SK-MEL-5 (cell line): ENCODE data around the gene IRF8. TPM values are rescaled to one million over a fixed set of nuclear protein-coding genes. Genes with fewer than 3 reads are reported as not detected.
"Not testable (repeated sequence)": the region's sequence is repeated elsewhere in the genome, so short reads cannot be mapped to it uniquely, and the experiment has no call there.

ENCODE experiments used
- DNase-seq: peaks from one replicate; pipeline ENCODE4 v3.0.0-alpha.2; 2016; ENCODE audit warnings: low read depth, low spot score
- in situ Hi-C: cut with HindIII; loops from 2 replicates; pipeline ENCODE4 v1.10.0; 2016; ENCODE audit warnings: low sequenced_read_pairs, high pct_unique_total_duplicates, low pct_unique_long_range_greater_than_20kb
- total RNA-seq: library from RNA; depleted of rRNA; stranded (reverse); fragments of >200 nt; shearing (Covaris generic); gene quantifications from 2 replicates; pipeline ENCODE4 v1.2.3, GENCODE V29; 2014

The IRF8 gene
- total RNA-seq, 1 experiment from 2014 or later: 0.21 TPM

GRCh38 chr16:85940214-85940613 is 41.3 kb downstream of the IRF8 start:
- in situ Hi-C loops: no loop called here
- DNase-seq: no peak

DNA sequence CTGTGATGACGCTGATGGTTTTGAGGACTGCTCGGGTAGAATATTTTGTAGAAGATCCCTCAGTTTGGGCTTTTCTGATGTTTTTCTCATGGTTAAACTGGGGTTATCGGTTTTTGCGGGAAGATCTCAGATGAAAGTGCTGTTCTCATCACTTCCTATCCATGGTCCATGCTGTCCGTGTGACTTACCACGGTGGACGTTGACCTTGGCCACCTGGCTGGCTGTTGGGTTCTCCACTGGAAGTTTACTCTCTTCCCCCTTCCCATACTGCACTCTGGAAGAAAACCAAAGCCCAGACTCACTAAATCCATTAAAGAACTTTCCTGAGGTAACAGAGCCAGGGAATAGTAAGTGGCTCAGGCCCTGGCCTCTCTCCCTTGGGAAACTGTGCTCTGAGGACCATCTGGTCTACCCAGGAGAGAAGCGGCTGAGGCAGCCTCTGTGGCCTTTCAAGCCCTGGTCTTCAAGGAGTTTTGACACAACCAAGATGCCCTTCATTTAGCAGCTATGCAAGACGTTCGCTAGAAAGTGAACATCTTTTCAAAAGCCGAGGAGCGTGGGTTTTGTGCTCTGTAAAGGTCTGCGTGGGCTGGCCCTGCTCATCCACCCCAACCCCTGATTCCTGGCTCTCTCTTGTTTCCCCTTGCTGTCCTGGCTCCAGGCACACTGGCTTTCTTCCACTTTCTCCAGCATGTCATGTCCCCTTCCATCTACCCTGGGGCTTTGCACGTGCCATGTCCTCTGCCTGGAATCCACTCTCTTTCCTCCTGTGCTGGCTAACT is 43.1 kb downstream of the IRF8 start:
- in situ Hi-C loops: no loop called here
- DNase-seq: no peak

DNA sequence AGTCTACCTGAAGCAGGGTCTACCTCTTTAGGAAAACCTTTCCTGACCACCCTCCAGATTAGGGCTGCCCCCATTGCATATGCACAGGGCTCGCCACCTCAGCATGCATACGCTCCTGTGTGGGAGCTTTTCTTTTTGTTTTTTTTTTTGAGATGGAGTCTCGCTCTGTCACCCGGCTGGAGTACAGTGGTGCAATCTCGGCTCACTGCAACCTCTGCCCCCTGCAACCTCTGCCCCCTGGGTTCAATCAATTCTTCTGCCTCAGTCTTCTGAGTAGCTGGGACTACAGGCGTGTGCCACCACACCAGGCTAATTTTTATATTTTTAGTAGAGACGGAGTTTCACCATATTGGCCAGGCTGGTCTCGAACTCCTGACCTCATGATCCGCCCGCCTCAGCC is 43.7 kb downstream of the IRF8 start:
- DNase-seq, in situ Hi-C loops: not testable (repeated sequence)

DNA sequence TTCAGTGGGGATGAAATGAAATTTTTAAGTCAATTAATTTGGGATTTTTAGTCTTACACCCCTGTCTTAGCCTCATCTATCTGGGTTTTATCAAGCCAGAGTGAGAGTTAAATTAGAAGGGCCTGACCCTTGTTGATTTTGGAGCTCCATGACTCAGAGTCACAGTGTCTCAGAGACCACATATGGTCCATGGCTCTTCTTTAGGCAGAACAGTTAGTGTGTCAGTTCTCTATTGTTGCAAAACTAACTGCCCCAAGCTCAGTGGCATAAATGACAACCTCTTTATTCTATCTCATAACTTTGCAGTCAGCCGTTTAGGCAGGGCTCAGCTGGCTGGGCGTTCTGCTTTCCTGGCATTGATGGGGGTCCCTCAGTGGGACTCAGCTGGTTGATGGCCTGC is 44.7 kb downstream of the IRF8 start:
- in situ Hi-C loops: no loop called here
- no peak for DNase-seq

DNA sequence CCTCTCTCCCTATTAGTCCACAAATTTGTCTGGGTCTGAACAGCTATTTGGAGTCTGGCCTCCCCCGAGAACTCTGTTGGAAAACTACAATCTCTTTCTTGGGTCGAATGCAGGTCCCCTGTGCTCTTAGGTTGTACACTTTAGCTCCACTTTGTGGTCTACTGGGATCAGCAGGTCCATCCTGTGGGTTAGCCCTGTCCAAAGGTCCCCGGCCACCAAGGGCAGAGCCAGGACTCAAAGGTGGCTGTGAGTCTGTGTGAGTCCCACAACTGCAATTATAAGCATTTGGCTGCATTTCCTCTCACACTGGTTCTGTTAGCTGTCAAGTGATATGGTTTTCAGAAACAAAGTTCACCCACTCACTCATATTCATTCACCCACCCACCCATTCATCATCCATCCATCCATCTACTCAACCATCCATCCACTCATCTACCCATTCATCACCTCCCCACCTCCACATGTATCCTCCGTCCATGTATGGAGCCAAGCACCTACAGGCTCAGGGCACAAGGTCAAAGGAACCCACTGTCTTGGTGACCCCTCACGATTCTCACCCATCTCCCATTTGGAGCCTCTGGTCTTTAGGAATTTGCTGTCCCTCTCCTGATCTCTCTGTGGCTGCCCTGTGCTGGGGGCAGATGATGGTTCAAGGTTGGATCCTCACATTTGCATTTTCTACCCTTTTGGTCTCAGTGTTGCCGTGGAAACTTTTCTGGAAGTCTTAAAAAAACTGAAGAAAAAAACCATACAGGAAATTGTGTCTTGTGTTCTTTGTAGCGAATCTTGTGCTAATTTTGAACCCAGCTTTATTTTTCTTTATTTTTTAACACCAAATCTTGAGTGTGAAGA is 45.8 kb downstream of the IRF8 start:
- in situ Hi-C loops: no loop called here
- DNase-seq: no peak

GRCh38 chr16:85945424-85945751 is 46.4 kb downstream of the IRF8 start:
- no peak for DNase-seq
- in situ Hi-C loops: no loop called here

GRCh38 chr16:85946541-85947124 is 47.7 kb downstream of the IRF8 start:
- no peak for DNase-seq
- in situ Hi-C loops: no loop called here

DNA sequence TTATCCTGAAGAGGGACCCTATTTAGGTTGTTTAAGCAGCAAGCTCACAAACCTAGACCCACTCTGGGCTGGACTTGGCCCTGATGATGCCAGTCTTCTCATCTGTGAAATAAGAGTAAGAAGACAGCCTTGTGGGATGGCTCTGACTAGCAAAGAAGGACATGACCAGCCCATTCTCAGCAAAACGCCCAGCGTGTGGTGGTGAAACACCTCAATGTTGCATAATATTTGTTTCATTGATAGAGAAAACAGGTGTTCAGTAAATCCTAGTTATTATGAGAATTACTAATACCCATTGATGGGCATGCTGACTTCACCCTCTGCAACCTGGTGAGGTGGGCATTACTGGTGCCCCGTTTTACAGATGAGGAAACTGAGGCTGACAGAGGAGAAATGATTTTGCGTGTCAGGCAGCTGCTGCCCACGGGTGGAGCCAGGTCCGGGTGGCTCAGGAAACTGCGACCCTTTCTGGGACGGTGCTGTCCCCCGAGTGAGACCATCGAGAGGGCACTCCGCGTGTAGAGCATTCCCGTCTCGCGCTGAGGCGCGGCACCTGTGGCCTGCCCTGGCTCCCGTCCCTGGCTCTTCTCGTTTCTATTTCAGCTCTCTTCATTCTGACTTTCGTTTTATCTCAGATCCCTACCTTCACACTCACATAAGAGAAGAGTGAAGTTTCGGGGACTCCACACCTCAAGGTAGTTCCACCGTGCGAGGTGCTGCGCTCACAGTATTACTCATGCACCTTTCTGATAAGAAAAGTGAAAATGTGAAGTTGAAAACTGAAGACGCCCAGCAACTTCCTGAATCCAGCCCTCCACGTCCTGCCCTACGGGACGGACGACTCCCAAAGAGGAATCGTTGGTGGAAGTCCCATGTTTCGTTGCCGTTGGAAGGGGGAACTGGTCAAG is 48.5 kb downstream of the IRF8 start:
- in situ Hi-C loops: no loop called here
- DNase-seq: no peak

DNA sequence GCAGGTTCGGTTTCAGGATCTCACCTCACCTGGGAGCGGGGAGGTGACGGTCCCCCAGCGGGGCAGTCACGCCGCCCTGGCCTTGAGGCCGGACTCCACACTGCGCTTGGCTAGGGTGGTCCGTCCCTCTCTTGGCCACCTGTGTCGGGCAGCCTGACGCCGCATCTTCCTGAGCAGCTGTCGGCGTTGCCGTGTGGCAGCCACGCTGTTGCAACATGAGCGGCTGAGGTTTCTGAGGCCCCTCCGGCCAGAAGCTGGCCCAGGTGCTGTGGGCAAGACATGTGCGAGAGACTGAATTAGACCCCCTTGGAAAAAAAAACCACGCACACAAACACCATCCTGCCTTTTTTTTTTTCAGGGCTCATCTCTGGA is 49.2 kb downstream of the IRF8 start:
- DNase-seq: no peak
- in situ Hi-C loops: no loop called here

DNA sequence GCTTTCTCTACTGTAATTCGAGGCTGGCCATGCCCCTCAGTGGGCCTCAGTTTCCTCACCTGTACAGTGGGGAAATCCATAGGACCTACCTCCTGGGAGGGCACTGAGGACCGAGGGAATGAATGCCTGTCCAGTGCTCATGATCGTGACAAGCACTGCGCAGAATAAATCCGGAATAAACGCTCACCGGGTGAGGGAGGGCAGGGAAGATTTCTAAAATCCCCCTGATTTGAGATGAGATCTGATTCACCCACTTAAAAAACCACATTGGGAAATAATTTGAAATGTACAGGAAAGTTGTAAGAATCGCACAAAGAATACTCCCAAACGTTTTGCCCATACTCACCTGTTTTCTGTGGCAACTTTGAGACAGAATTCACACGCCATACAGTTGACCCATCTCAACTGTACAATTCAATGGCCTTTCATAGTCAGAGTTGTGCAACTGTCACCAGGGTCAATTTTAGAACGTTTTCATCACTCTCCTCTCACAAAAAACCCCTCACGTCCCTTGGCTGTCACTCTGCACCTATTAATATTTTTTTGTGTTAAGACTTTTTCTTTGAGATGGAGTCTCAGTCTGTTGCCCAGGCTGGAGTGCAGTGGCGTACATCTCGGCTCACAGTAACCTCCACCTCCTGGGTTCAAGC is 49.8 kb downstream of the IRF8 start:
- no peak for DNase-seq
- in situ Hi-C loops: no loop called here

GRCh38 chr16:85950136-85950918 is 51.4 kb downstream of the IRF8 start:
- DNase-seq: no peak
- in situ Hi-C loops: no loop called here

- no peak for DNase-seq
- in situ Hi-C loops: no loop called here
Measured at GRCh38 chr16:85952197-85952596, 53.2 kb downstream of the IRF8 start.

GRCh38 chr16:85952811-85953210 is 53.8 kb downstream of the IRF8 start:
- no peak for DNase-seq
- in situ Hi-C loops: no loop called here

- DNase-seq: no peak
Measured at GRCh38 chr16:85954927-85955519, 56.1 kb downstream of the IRF8 start.

DNA sequence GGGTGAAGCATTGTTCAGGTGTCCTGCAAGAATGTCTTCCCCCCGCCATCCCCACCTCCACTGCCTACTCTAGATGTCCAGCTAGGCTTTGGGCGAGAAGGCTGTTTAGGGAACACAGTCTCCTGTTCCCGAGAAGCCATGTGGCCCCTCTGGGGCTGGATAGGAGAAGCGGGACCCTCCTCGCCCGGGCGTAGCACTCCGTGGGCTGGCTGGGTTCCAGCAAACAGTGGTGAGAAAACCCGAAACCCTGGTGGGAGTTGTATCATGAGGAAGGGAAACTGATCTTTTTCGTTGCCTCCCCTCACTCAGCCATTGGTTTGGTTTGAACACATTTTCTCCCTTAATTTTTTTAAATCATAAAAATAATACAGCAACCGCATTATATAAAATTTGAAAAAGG is 56.6 kb downstream of the IRF8 start:
- in situ Hi-C loops: no loop called here
- no peak for DNase-seq

More at GRCh38 chr16:85954927-85955519, 56.1 kb downstream of the IRF8 start:
- in situ Hi-C loops: no loop called here

DNA sequence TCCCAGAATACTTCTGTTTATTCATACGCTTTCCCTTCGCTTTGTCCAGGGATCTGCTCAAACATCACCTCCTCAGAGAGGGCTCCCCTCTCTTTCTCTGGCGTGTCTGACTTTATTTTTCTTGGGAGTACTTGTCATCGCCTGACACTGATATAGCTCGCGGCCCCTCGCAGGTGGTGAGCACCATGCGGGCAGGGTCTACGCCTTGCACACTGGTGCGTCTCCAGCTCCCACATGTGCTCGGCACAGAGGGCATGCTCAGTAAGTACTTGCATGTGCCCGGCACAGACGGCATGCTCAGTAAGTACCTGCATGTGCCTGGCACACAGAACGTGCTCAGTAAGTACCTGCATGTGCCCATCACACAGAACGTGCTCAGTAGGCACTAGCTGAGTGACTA is 57.5 kb downstream of the IRF8 start:
- in situ Hi-C loops: no loop called here
- no peak for DNase-seq
